Chondrocyte (in vitro differentiated cells): ENCODE measurements around the gene GTPBP6. TPM values are rescaled to one million over a fixed set of nuclear protein-coding genes. Genes with fewer than 3 reads are reported as not detected.

Experiments used
- DNase-seq: peaks from one replicate; pipeline ENCODE4 v3.0.0; 2021; ENCODE audit warnings: mixed read lengths, low spot score
- H3K27ac Mint-ChIP-seq: one replicate; pipeline ENCODE4 v1.8.0; 2021; ENCODE audit warnings: mild to moderate bottlenecking, moderate library complexity, mixed read lengths; ENCODE audit not compliant: unreplicated experiment
- H3K27me3 Mint-ChIP-seq: 2 replicates; pipeline ENCODE4 v1.8.0; 2021; ENCODE audit warnings: low read depth, mixed read lengths
- H3K36me3 Mint-ChIP-seq: 2 replicates; pipeline ENCODE4 v1.8.0; 2021; ENCODE audit warnings: low read depth, mixed read lengths
- H3K4me1 Mint-ChIP-seq: 2 replicates; pipeline ENCODE4 v1.8.0; 2021; ENCODE audit warnings: low read depth, mild to moderate bottlenecking, mixed read lengths
- H3K4me3 Mint-ChIP-seq: one replicate; pipeline ENCODE4 v1.8.0; 2021; ENCODE audit warnings: mild to moderate bottlenecking, moderate library complexity, mixed read lengths; ENCODE audit not compliant: unreplicated experiment
- H3K9me3 Mint-ChIP-seq: 2 replicates; pipeline ENCODE4 v1.8.0; 2021; ENCODE audit warnings: low read depth, mixed read lengths
- CTCF ChIP-seq: fragments of 200-600 bp; sonication (generic); IDR thresholded peaks from 2 replicates; pipeline ENCODE4 v1.5.0; 2021; ENCODE audit warnings: antibody characterized with exemption, mild to moderate bottlenecking, moderate library complexity
- total RNA-seq: library from RNA; stranded (reverse); gene quantifications from 3 replicates; pipeline ENCODE4 v1.2.1, GENCODE V29; 2021

Gene GTPBP6
- total RNA-seq, 1 donor from 2014 or later = 37.6 TPM

- no peaks in the 10 kb centered on the region for H3K27me3 Mint-ChIP-seq
- H3K36me3 Mint-ChIP-seq = peaks cover 11% of the 10 kb centered on the region
- H3K9me3 Mint-ChIP-seq = no peaks in the 10 kb centered on the region
- peak; percentile 87 for DNase-seq
- H3K27ac Mint-ChIP-seq = no peak overlapping the region
- no peak for TF ChIP-seq CTCF
- peak overlapping the region; percentile 44 for H3K4me3 Mint-ChIP-seq
- H3K4me1 Mint-ChIP-seq = peaks cover 12% of the 10 kb centered on the region
Measured at GRCh38 chrX:316351-317325, 2.0 kb downstream of the GTPBP6 start.

DNA sequence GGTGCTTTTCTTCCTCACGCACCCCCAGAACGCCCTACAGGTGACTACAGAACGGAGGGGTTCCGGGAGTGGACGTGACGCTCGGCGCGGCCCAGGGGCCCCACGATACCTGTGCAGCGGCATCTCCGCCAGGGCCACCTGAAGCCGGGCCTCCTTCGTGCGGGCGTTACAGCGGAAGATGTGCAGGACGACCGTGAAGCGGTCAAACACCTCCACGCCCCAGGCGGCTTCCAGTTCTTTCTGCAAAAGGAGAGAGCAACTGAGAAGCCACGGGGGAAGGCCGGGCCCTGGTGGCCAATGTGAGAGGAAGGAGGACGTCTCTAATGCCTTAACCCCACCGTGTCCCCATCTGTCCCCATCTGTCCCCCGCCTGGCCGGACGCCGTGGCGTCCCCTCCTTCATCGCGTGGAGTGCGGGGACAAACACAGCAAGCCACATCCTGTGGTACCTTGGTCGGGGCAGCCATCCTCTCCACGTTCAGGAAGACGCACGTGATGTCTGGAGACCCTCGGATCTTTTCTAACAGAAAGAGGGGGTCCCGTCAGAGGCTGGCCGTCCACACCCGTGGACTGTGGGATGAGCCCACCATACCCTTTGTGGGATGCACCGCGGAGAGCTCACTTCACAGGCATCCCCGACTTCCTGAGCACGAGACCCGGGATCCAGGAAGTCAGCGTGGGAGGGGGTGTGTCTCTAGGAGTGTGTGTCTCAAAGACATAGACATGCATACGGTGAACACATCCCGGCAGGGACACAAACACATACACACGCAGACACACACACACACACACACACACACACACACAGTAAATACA lies 3.6 kb downstream of the GTPBP6 start:
- no peak overlapping the region for H3K4me3 Mint-ChIP-seq
- H3K36me3 Mint-ChIP-seq = peaks cover 13% of the 10 kb centered on the region
- peak; percentile 93 for DNase-seq
- H3K27ac Mint-ChIP-seq = no peak overlapping the region
- no peaks in the 10 kb centered on the region for H3K9me3 Mint-ChIP-seq
- no peak for TF ChIP-seq CTCF
- H3K27me3 Mint-ChIP-seq = no peaks in the 10 kb centered on the region
- H3K4me1 Mint-ChIP-seq = peaks cover 6% of the 10 kb centered on the region

DNA sequence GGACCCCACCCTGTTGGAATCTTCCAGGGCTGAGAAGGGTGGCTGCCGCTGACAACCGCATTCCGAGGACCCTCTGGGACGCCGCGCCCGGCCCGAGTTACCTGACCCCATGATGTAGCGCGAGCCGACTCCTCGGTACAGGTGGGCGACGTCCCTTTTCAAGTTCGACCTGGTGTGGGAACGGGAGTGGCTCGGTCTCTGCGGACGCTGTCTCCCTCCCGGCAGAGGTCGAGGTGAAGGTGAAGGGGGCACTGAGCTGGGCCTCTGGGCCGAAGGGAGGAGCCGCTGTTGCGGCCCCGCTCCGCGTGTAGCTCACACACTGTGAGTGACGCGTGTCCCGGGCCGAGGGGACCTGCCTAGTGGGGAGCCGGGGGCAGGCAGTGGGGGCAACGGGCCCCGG lies 4.5 kb downstream of the GTPBP6 start:
- Mint-ChIP-seq H3K4me1 (peaks cover 6% of the 10 kb centered on the region), H3K4me3 (no peak overlapping the region), H3K36me3 (peaks cover 13% of the 10 kb centered on the region), H3K27me3 (no peaks in the 10 kb centered on the region), H3K9me3 (no peaks in the 10 kb centered on the region), H3K27ac (no peak overlapping the region)
- TF ChIP-seq CTCF = no peak
- peak; percentile 88 for DNase-seq

DNA sequence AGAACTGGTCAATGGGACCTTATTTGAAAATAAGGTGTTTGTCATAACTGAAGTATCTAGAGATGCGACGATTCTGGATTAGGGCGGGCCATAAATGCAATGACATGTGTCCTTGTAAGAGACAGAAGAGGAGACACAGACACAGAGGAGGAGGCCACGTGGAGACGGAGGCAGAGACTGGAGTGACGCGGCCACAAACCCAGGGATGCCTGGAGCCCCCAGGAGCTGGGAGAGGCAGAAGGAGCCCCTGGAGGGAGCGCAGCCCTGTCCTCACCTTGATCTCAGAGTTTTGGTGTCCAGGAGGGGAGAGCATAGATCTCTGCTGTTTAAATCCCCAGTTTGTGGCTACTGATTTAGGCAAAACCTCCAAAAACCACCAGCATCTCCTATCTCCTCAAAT lies 5.0 kb downstream of the GTPBP6 start:
- peaks cover 6% of the 10 kb centered on the region for H3K4me1 Mint-ChIP-seq

More for the DNA sequence above, 5.0 kb downstream of the GTPBP6 start:
- Mint-ChIP-seq H3K4me3 (no peak overlapping the region), H3K9me3 (no peaks in the 10 kb centered on the region), H3K27ac (no peak overlapping the region), H3K27me3 (no peaks in the 10 kb centered on the region), H3K36me3 (peaks cover 13% of the 10 kb centered on the region)
- no peak for TF ChIP-seq CTCF
- DNase-seq = peak; percentile 52
